Vagina (tissue), 2 donors: Measurements from ENCODE around the gene MAST2.

Source experiments
- CTCF ChIP-seq, 3 experiments: fragments of 450-650 bp in 2 of 3; fragments of 200-600 bp in 1 of 3; sonication (generic) in 1 of 3; IDR thresholded peaks; one replicate each; pipeline ENCODE4 v1.5.1; 2017 to 2019; ENCODE audit warnings: antibody characterized with exemption in 3 of 3, mild to moderate bottlenecking in 2 of 3, moderate library complexity in 2 of 3
- POLR2A ChIP-seq, 2 donors: fragments of 450-650 bp; IDR thresholded peaks; one replicate each; pipeline ENCODE4 v1.6.1; 2017; ENCODE audit warnings: antibody characterized with exemption in 2 of 2, mild to moderate bottlenecking in 2 of 2, moderate library complexity in 2 of 2
- POLR2AphosphoS5 ChIP-seq, 2 donors: sonication (generic); formaldehyde crosslinking; IDR thresholded peaks; one replicate each; pipeline ENCODE4 v1.9.0; 2017; ENCODE audit warnings: antibody characterized with exemption in 2 of 2, mild to moderate bottlenecking in 2 of 2, low read depth in 1 of 2; ENCODE audit not compliant: insufficient read depth in 1 of 2

- TF ChIP-seq CTCF (IDR thresholded peaks at IDR 0.05) (no peak), POLR2A (IDR thresholded peaks at IDR 0.05) (no peak), POLR2AphosphoS5 (IDR thresholded peaks at IDR 0.05; ENCODE audit: insufficient read depth in 1 of 2, low read depth in 1 of 2) (no peak)
Measured at GRCh38 chr1:45879885-45880598, 76.6 kb downstream of the MAST2 start.
